ENCODE measurements around the gene SOWAHC.

DNA sequence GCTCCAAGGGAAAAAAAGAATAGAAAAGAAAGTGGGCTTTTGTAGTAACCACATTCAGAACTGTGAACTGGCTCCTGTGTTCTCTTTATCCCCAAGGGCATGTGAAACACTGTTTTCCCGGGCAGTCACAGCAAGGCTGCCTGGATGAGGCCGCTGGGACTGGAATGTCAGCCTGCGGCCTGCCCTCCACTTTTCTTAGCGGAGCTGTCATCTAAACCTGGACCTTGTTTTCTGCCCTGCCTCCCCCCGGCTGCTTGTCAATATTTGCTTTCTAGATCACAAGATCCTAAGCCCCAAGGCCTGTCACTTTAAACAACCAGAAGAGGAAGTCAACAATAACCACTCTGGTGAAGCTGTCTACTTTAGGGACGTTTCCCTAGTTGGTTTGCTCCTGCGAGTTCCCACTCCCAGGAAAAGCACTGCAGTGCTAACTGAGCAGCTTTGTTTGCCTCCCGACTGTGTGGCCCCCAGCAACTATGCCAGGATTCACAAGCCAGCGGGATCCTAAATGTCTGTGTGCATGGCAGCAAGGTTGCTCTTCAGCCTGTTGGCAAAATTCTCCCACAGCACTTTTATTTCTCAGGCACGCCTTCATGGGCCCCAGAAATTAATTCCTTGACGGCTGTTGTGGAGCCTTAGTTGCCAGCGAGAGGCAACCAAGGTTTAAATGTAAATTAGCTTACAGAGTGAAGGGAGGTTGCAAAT lies 30.6 kb downstream of the SOWAHC start:
- peak in 1 of 3 donors; percentile 45 for TF ChIP-seq POLR2A (IDR thresholded peaks at IDR 0.05)
- TF ChIP-seq CTCF (IDR thresholded peaks at IDR 0.05): no peak

All from body of pancreas (tissue), 4 donors.